ENCODE results near the gene ACADVL.

ACADVL gene

DNA sequence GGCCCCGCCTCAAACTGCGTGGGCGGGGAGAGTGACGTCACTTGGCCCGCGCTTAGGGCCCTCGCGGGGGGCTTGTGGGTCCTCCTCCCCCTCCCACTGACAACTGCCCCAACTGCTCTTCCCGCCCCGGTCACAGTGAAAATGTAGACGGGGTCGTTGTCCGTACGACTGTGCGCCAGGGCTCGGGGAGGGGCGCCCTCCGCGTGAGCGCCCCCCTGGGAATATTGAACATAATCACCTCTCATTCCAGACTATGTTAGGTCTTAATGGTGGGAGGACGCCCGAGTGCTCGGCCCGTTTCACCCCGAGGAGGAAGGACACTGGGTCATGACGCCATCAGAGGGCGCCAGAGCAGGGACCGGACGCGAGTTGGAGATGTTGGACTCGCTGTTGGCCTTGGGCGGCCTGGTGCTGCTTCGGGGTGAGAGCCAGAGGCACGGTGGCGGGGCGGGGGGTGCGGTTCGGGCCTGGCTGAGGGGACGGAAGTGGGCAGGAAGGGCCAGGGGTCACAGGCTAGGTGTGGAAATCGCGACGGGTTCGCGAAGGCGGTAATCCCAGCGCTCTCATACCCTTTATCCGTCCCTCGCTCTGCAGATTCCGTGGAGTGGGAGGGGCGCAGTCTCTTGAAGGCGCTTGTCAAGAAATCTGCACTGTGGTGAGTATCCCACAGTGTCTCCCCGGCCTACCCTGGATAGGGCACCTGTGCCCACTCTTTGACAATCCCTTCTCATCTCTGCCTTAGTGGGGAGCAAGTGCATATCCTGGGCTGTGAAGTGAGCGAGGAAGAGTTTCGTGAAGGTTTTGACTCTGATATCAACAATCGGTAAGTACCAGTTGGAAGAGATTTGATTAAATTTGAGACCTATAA is 32.7 kb downstream of the ACADVL start, which contains the start of gene ELP5:
TSS of gene ELP5 (plus strand) at position 40 of the 868 bp plus-strand sequence. CDS start at position 376, 336 bp downstream.
- peak; percentile 94 to 96 (median 96) for DNase-seq

DNA sequence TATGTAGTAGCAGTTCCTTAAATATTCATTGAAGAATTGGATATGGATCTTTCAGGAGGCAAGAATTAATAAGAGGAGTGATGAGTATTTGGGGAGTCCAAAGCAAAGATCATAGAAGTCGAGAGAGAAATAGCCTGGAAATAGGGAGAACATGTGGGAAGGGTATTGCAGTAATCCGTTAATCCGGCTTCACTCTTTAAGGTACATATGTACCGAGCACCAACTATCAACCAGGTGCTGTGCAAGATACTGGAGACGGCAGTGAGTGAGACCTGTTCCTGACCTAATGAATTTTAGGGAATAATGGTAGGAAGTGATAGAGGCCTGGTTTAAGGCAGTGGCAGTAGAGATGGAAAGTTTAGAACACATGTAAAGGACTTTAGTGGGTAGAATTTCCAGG is 33.3 kb downstream of the ACADVL start:
- no peak for DNase-seq

DNA sequence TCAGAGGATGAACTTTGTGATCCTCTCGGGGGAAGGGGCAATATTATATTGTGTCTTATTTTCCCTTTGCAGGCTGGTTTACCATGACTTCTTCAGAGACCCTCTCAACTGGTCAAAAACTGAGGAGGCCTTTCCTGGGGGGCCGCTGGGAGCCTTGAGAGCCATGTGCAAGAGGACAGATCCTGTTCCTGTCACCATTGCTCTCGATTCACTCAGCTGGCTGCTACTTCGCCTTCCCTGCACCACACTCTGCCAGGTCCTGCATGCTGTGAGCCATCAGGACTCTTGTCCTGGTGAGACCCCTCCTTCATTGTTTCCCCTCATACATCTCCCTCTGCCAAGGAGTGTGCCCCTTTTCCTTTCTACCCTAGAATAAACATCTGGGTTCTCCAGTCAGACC is 34.8 kb downstream of the ACADVL start:
- no peak for DNase-seq

DNA sequence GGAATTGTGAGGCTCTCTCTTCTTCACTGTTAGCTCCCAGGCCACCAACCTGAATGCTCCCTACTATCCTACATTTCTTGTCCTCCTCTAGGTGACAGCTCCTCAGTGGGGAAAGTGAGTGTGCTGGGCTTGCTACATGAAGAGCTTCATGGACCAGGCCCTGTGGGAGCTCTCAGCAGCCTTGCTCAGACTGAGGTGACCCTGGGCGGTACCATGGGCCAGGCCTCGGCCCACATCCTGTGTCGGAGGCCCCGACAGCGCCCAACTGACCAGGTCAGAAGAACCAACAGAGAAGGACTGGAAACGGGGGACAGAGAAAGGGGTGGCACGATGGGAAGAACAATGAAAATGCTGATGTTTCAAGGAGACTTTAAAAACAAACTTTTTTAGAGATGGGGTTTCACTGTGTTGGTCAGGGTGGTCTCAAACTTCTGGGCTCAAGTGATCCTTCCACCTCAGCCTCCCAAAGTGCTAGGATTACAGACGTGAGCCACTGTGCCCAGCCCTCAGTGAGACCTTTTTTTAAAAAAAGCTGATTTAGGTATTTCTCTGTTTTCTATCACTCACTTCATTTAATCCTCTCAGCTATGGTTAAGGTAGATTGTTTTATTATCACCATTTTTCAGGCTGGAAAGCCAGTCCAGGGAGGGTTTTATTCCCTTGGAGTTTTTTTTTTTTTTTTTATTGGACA is 37.2 kb downstream of the ACADVL start:
- no peak for DNase-seq

DNA sequence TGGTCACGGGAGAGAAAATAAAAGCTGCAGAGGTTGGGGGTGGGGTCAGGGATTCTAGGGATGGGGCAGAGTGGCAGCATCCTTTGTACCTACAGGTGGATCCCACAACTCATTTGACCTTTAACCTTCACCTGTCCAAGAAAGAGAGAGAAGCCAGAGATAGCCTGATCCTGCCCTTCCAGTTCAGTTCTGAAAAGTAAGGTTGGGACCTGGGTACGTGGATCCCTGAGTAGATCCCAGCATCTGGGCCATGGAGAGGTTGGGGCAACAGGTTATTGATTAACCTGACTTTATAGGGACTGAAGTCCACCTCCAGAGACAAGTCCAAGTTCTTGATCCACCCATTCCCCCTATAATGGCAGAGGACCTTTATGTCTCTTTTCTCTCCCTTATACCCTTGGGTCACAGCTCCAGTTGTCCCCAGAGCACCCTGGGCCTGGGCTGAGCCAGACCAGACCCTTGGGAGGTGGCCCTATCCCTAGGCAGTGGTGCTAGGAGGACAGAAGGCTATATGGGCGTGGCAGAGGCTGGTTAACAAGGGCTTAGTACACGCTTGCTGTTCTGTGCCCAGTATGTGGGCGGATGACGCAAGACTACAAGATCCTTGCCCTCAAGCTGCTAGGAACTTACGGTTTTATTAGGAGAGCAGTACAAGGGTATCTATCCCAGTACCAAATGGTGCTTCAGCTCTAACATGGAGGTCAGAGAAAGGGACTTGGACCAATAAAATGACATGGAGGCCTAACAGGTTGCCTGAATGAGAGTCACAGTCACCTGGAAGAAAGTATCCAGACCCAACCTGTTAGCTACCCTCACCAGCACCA is 39.2 kb downstream of the ACADVL start:
- DNase-seq = peak; percentile 76 to 91 (median 88)

DNA sequence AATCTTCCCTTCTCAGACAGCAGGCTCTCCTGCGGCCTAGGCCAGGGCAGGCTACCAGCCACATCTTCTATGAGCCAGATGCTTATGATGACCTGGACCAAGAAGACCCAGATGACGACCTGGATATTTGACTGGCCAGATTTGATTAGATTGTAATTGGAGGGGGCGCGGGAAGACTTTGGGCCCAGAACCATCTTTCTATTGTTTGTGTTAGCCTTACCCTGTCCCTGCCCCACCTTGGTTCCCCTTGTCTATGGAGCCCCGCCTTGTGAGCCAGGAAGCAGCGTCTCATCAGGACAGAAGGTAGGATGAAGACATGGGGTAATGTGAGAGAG is 39.8 kb downstream of the ACADVL start:
- no peak for DNase-seq

DNA sequence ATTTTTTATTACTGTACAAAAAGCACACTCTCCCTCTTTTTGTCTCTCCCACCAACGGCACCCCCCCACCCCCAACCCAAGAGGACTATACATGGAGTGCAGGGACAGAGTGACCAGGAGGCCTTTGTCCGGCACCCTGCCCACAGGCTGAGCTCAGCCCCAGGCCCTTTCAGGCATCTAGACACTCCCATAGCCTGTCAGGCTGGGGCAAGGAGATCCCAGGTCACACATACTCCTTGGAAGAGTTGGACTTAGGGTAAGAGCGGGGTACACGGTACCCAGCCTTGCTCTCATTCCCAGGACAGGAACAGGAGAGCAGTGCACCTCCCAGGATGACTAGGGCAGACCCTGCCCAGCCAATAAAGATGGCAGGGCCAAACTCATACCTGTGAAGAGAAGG is 40.4 kb downstream of the ACADVL start:
- DNase-seq = no peak

DNA sequence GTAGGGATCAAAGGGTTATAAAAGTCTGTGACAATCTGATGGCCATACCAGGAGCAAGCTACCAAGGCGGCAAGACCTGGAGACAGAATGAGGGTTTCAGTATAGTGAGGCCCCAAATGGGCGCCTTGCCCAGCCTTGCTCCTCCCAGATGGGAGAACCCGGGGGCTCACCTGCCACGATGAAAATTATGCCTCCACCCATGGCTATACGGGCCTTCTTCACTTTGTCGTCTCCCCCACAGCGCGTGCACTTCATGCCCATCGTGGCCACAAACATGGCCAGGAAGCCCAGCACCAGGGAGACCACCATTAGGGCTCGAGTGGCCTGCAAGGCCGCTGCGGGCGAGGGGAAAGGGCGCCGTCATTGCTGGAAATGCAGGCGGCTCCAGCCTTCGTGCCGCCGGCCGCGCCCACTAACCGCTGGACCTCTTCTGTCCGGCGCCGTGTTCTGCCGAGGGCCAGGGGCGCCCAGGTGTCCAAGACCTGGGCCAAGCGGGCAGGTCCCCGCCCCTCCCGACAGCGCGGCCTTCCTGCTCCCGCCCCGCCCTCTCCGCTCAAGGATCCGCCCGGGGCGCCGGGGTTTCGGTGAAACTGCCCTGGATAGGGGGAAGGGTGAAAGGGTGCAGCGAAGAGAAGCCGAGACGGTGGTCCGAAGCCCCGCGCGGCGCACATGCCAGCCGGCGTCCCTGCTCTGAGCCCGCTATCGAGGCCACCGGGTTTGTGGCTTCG is 41.1 kb downstream of the ACADVL start:
- peak in 2 of 4 experiments; percentile 30 to 39 for DNase-seq

DNA sequence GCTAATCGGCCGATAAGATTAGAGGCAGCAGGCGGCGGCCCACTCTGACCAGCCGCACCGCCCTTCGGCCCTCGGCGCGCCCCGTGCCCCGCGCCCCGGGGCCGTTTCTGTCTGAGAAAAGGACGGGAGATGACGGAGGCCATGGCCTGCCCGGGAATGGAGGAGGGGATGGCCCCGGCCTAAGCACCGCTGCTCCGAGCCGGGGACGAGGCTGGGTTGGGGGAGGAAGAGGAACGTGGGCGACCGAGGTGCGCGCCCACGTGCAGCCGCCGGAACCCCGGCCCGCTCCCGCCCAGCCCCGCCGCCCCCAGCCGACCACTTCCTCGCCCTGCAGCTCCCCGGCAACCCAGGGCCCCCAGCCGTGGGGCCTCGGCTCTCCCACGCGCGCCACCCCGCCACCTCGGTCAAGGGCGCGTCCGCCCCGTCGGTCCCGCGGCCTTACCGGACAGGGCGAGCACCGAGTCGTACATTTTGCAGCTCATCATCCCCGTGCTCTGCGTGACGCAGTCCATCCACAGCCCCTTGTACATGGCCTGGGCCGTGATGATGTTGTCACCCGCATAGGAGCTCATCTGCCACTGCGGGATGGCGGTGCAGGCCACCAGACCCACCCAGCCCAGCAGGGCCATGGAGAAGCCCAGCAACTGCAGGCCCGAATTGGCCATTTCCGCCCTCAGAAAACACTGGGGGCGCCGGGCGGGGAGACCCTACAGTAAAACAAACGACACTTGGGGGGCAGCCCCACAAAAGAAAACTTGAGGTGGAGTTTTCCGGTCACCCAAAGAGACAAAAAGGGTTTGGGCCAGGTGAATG is 41.8 kb downstream of the ACADVL start:
- DNase-seq = peak in 1 of 4 experiments; percentile 18

DNA sequence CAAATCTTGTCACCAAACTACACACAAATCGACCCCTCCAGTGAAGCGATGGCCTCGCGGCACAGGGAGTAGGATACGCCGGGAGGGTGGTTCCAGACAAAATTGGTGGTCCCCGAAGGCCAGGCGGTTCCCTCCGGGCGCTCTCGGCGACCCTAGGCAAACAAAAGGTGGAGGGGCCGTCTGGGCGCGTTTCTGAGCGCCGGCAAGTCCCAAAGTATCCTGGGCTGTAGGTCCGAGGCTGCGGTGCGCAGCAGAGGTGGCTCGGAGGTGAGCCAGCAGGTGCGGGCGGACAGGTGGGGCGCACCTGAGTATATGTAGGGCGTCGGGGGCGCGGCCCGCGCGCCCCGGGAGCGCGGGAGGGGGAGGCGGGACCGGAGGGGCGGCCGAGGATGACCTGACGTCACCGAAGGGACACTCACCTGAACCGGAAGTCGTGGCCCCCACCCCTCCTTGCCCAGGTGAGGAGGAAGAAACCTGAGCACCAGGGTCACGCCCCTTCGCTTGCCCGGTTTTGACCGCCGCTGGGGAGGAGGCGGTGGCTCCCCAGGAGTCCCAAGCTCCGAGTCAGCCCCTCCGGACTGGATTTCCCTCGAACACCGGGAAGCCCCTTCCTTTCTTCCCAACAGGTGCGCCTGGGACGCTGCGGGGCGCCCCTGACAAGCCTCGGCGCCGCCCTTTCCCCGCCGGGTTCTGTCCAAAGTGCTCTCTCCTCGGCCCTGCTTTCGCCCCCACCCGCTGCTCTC is 42.6 kb downstream of the ACADVL start, which contains the start of gene CLDN7:
TSS of gene CLDN7 (minus strand) at position 287 of the 743 bp plus-strand sequence. CDS start 435 bp downstream, outside the sequence.
- no peak for DNase-seq

DNA sequence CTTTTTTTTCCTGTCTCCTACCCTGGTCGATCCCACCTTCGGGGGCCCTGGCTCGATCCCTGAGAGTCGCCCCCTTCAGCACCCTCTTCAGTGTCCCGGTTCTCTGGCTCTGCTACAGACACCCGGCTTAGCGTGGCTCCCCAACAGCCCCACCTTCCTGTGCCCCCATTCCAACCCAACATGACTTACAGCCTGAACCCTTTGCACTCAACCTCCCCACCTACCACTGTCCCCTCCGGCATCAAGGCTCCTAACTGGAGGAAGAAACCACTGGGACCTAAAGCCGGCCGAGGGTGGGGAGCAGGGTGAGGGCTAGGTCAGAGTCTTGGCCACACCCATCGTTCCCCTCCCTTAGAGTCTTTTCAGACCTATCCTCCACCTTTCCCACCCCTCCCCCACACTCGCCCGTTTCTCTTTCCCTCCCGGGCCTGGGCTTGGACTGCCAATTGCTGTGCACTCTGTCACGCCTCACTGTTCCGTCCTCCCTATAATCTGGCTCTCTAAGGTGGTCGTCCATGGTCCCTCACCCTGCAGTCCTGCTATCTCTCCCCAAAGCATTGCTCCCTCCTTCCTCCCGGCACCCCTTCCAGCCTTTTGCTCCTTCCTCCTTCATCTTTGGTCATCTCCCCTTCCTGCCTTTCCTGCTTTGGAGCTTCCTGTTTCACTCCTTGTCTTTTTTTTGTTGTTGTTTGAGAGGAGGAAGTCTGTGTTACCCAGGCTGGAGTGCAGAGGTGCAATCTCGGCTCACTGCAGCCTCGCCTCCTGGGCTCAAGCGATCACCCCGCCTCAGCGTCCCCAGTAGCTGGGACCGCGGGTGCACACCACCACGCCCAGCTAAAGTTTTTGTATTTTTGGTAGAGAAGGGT is 43.4 kb downstream of the ACADVL start:
- peak in 3 of 4 experiments; percentile 55 to 60 (median 57) for DNase-seq

DNA sequence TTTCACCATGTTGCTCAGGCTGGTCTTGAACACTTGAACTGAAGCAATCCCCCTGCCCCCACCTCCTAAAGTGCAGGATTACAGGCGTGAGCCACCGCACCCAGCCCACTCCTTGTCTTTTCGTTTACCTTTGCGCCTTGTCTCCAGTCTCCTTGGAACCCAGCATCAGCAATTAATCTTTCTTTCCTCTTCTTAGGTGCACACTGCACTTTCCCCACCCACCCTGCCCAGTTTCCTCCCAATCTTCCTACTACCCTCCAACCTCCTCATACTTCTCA is 44.0 kb downstream of the ACADVL start:
- no peak for DNase-seq

DNA sequence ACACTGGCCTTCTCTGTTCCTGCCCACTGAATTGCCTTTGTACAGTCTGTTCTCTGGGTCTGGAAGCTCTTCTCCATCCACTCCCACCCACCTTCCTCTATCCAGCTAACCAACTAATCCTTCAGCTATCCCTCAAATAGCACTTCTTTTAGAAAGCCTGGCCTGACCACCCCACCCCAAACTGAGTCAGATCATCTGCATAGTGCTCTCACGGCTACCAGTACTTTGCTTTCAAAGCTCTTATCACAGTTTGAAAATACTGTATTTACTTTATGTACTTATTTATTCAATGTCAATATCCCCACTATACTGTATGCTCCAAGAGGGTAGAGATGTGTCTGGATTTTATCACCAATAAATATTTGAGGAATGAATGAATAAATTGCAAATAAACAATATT is 47.0 kb downstream of the ACADVL start:
- no peak for DNase-seq

Measured in suppressor macrophage (primary cell).